Spleen (tissue), 11 donors: Measurements from ENCODE around the gene ERC2. TPM values are rescaled to one million over a fixed set of nuclear protein-coding genes. Genes with fewer than 3 reads are reported as not detected.

Experiments used
- DNase-seq: peaks from one replicate; pipeline ENCODE4 v3.0.0-alpha.2; 2020
- H3K27ac ChIP-seq, 8 donors: fragments of 200-600 bp; sonication (generic) in 7 of 8; 1 replicate in 4 of 8; 2 replicates in 4 of 8; pipeline versions ENCODE4 v1.5.0 to v1.8.0; 2016 to 2021; ENCODE audit warnings: inconsistent platforms in 4 of 8, mild to moderate bottlenecking in 4 of 8, moderate library complexity in 1 of 8
- H3K27me3 ChIP-seq, 7 donors: fragments of 200-600 bp; sonication (generic) in 6 of 7; replicated peaks in 1 of 7; 1 replicate in 4 of 7; 2 replicates in 3 of 7; pipeline versions ENCODE4 v1.5.0 to v1.8.0; 2016 to 2021; ENCODE audit warnings: inconsistent platforms in 3 of 7, mild to moderate bottlenecking in 1 of 7
- H3K36me3 ChIP-seq, 6 donors: fragments of 200-600 bp; sonication (generic) in 5 of 6; 1 replicate in 4 of 6; 2 replicates in 2 of 6; pipeline versions ENCODE4 v1.5.0 to v1.8.0; 2016 to 2021; ENCODE audit warnings: inconsistent platforms in 2 of 6
- H3K4me1 ChIP-seq, 6 donors: fragments of 200-600 bp; sonication (generic) in 5 of 6; 1 replicate in 3 of 6; 2 replicates in 3 of 6; pipeline versions ENCODE4 v1.5.0 to v1.8.0; 2016 to 2021; ENCODE audit warnings: inconsistent platforms in 3 of 6
- H3K4me3 ChIP-seq, 8 donors: fragments of 200-600 bp; sonication (generic) in 7 of 8; 1 replicate in 4 of 8; 2 replicates in 4 of 8; pipeline versions ENCODE4 v1.5.0 to v1.8.0; 2016 to 2021; ENCODE audit warnings: inconsistent platforms in 4 of 8, mild to moderate bottlenecking in 4 of 8, moderate library complexity in 2 of 8
- H3K9me3 ChIP-seq, 8 donors: fragments of 200-600 bp; sonication (generic) in 7 of 8; 1 replicate in 4 of 8; 2 replicates in 4 of 8; pipeline versions ENCODE4 v1.5.0 to v1.8.0; 2016 to 2021; ENCODE audit warnings: inconsistent platforms in 4 of 8
- CTCF ChIP-seq, 11 experiments: fragments of 200-600 bp in 7 of 11; fragments of 450-650 bp in 4 of 11; sonication (generic) in 4 of 11; IDR thresholded peaks in 8 of 11; conservative IDR thresholded peaks in 3 of 11; 1 replicate in 7 of 11; 2 replicates in 4 of 11; pipeline versions ENCODE4 v1.4.0 to v1.8.0; 2016 to 2021; ENCODE audit warnings: antibody characterized with exemption in 11 of 11, inconsistent platforms in 4 of 11, mild to moderate bottlenecking in 1 of 11
- POLR2A ChIP-seq, 3 donors: fragments of 450-650 bp; IDR thresholded peaks; one replicate each; pipeline ENCODE4 v1.5.1; 2017; ENCODE audit warnings: antibody characterized with exemption in 3 of 3, mild to moderate bottlenecking in 1 of 3
- POLR2AphosphoS5 ChIP-seq, 3 donors: sonication (generic); formaldehyde crosslinking; IDR thresholded peaks; one replicate each; pipeline ENCODE4 v1.5.1; 2017; ENCODE audit warnings: antibody characterized with exemption in 3 of 3
- WGBS, 5 donors: extraction: QIAGEN DNeasy Blood & Tissue Kit in 3 of 5; methylation state at CpG; one replicate each; pipeline versions ENCODE4 v1.1.5 to v1.1.7; 2013 to 2018; 5-methylcytosine and 5-hydroxymethylcytosine counted together
- intact Hi-C: fragments of 100-400 bp; cut with DNase I; formaldehyde crosslinking; loops from one replicate; pipeline ENCODE4 v1.15.0; 2023; ENCODE audit warnings: low total_unique reads
- polyA plus RNA-seq, 3 donors: library from polyadenylated mRNA; stranded (reverse); fragments of 200-250 nt; gene quantifications; one replicate each; pipeline ENCODE4 v1.2.1, GENCODE V29; 2013
- total RNA-seq, 7 donors: library from RNA; depleted of rRNA in 3 of 7; stranded (reverse); fragments of >200 nt in 3 of 7; fragmentation: NEBNext Ultra II Directional in 4 of 7; extraction: Animal tissue kit (Norgen Biotek cat#: 25700) in 4 of 7; gene quantifications; one replicate each; pipeline versions ENCODE4 v1.1.0 to v1.2.1, GENCODE V29; 2016 to 2021
- donor health status: healthy with polysubstance abuse.
- donor health status: DM: no; HTN: no; CAD: no; lungs with moderate emphysema.
- donor health status: DM: no; HTN: no; CAD: no.
- donor health status: Bipolar disorder and iron deficiency.
- donor health status: healthy.
- donor health status: DM: no; HTN: no; CAD: no.
- donor health status: DM: yes; HTN: yes; CAD: no.

Gene ERC2
- total and polyA plus RNA-seq, 10 donors, result 0.04 to 4.9 (median 0.39) TPM

- H3K27ac ChIP-seq, result no peak overlapping the region
- DNase-seq, result no peak
- H3K4me1 ChIP-seq, result no peaks in the 10 kb centered on the region
- 68 to 78% (median 71%) methylated on average over 3 of the region's 3 CpGs for WGBS, 5 donors
- no peaks in the 10 kb centered on the region for H3K27me3 ChIP-seq
- intact Hi-C loops, result no loop called here
- H3K36me3 ChIP-seq, result no peaks in the 10 kb centered on the region
- H3K9me3 ChIP-seq, result no peaks in the 10 kb centered on the region
- no peak overlapping the region for H3K4me3 ChIP-seq
- TF ChIP-seq POLR2AphosphoS5 (IDR thresholded peaks at IDR 0.05), result no peak
- TF ChIP-seq CTCF (IDR thresholded peaks at IDR 0.05 in 8 of 11, conservative IDR thresholded peaks at IDR 0.05 in 3 of 11), result no peak
- TF ChIP-seq POLR2A (IDR thresholded peaks at IDR 0.05), result no peak
Observed at GRCh38 chr3:55813268-55814097, 654.8 kb downstream of the ERC2 start.

DNA sequence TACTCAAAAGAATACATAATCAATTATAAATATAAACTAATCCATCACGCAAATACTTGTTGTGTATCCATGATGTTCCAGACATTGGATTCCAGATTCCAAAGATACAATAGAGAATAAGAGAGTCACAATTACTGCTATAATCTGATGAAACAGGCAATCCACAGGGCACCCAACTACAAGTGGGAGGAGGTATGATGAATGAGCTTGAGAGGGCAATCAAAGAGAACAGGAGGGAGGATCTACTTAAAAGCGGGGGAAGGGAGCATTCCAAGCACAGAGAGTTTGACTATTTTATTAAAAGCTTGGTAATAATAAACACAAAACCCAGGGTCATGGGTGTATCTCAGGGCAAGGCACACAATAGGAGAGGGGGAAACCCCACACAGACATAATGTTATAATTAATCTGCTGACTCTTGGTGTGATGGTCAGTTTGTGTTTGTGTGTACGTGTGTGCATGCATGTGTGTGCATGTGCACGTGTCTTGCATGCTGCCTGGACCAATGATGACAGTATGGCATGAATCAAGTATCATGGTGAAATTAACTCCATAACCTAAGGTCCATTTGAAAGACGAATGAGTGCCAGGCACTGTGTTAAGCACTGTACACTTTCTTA, 655.8 kb downstream of the ERC2 start:
- intact Hi-C loops, result no loop called here
- no peaks in the 10 kb centered on the region for H3K4me1 ChIP-seq
- no peaks in the 10 kb centered on the region for H3K27me3 ChIP-seq
- no peak overlapping the region for H3K27ac ChIP-seq
- H3K9me3 ChIP-seq, result peaks cover 0 to 3% (median 0%) of the 10 kb centered on the region in 8 donors
- no peak for TF ChIP-seq CTCF (IDR thresholded peaks at IDR 0.05 in 8 of 11, conservative IDR thresholded peaks at IDR 0.05 in 3 of 11)
- no peaks in the 10 kb centered on the region for H3K36me3 ChIP-seq
- no peak for DNase-seq
- H3K4me3 ChIP-seq, result no peak overlapping the region
- WGBS, 5 donors, result 67 to 92% (median 91%) methylated on average over 5 of the region's 5 CpGs

GRCh38 chr3:55807210-55807609, 661.1 kb downstream of the ERC2 start:
- 62 to 85% (median 82%) methylated on average over 1 of the region's 1 CpG for WGBS, 5 donors
- intact Hi-C loops, result no loop called here

More at GRCh38 chr3:55807210-55807609, 661.1 kb downstream of the ERC2 start:
- H3K4me3 ChIP-seq, result no peak overlapping the region
- DNase-seq, result no peak
- peaks cover 0 to 5% (median 0%) of the 10 kb centered on the region in 8 donors for H3K9me3 ChIP-seq
- H3K4me1 ChIP-seq, result no peaks in the 10 kb centered on the region
- H3K36me3 ChIP-seq, result no peaks in the 10 kb centered on the region
- no peak overlapping the region for H3K27ac ChIP-seq
- no peak for TF ChIP-seq POLR2A (IDR thresholded peaks at IDR 0.05)
- TF ChIP-seq CTCF (IDR thresholded peaks at IDR 0.05 in 8 of 11, conservative IDR thresholded peaks at IDR 0.05 in 3 of 11), result no peak
- TF ChIP-seq POLR2AphosphoS5 (IDR thresholded peaks at IDR 0.05), result no peak
- H3K27me3 ChIP-seq, result no peaks in the 10 kb centered on the region
